PFSK-1 (cell line): Measurements from ENCODE around the gene POLR3A.

Experiments
- FOXP2 ChIP-seq: optimal IDR thresholded peaks from 2 replicates; pipeline ENCODE3; 2011; ENCODE audit warnings: borderline replicate concordance, control low read depth, inconsistent platforms; ENCODE audit not compliant: insufficient read depth; ENCODE audit errors: extremely low read length, extremely low read depth
- POLR2AphosphoS5 ChIP-seq: IDR thresholded peaks from 2 replicates; pipeline ENCODE4 v1.6.1; 2012; ENCODE audit warnings: low read depth, mild to moderate bottlenecking, control low read depth, low read length, moderate library complexity
- SIN3A ChIP-seq: IDR thresholded peaks from 2 replicates; pipeline ENCODE4 v1.6.1; 2012; ENCODE audit warnings: mild to moderate bottlenecking, low read length, moderate library complexity, borderline replicate concordance; ENCODE audit not compliant: insufficient read depth
- TAF1 ChIP-seq: IDR thresholded peaks from 2 replicates; pipeline ENCODE4 v1.6.1; 2012; ENCODE audit warnings: low read length, control low read depth, borderline replicate concordance; ENCODE audit not compliant: insufficient read depth
- TF ChIP-seq, protein P1 (sequence below), 2 experiments: IDR thresholded peaks; 2 replicates each; pipeline versions ENCODE4 v1.6.1 to v1.8.0; 2011 to 2012; ENCODE audit warnings: low read depth in 2 of 2, low read length in 2 of 2, control low read depth in 1 of 2, inconsistent platforms in 1 of 2, mild to moderate bottlenecking in 1 of 2, moderate library complexity in 1 of 2; ENCODE audit not compliant: insufficient read depth in 1 of 2

The POLR3A gene

DNA sequence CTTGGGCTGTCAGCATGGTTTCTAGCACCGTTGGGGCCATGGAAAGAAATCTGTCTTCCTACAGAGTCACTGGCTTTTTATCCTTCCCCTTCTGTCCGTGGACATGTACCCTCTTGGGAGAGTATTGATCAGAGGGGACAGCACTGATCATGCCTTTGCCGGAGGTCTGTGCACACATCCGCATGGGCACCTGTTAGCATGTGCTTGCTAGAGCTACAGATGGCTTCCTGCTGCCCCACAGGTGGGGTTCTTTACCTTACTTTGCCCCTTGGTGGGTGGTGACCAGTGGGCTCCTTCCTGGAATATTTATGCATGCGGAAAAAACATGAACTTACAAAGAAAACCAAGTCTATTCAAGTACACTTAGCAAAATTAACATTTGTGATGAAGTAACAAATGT is 29.2 kb upstream of the POLR3A start:
- TF ChIP-seq FOXP2 (no peak), TAF1 (no peak), SIN3A (no peak), POLR2AphosphoS5 (no peak)
- TF ChIP-seq, protein P1, sequence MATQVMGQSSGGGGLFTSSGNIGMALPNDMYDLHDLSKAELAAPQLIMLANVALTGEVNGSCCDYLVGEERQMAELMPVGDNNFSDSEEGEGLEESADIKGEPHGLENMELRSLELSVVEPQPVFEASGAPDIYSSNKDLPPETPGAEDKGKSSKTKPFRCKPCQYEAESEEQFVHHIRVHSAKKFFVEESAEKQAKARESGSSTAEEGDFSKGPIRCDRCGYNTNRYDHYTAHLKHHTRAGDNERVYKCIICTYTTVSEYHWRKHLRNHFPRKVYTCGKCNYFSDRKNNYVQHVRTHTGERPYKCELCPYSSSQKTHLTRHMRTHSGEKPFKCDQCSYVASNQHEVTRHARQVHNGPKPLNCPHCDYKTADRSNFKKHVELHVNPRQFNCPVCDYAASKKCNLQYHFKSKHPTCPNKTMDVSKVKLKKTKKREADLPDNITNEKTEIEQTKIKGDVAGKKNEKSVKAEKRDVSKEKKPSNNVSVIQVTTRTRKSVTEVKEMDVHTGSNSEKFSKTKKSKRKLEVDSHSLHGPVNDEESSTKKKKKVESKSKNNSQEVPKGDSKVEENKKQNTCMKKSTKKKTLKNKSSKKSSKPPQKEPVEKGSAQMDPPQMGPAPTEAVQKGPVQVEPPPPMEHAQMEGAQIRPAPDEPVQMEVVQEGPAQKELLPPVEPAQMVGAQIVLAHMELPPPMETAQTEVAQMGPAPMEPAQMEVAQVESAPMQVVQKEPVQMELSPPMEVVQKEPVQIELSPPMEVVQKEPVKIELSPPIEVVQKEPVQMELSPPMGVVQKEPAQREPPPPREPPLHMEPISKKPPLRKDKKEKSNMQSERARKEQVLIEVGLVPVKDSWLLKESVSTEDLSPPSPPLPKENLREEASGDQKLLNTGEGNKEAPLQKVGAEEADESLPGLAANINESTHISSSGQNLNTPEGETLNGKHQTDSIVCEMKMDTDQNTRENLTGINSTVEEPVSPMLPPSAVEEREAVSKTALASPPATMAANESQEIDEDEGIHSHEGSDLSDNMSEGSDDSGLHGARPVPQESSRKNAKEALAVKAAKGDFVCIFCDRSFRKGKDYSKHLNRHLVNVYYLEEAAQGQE (IDR thresholded peaks at IDR 0.05; ENCODE audit: insufficient read depth in 1 of 2, low read depth in 2 of 2, low read length in 2 of 2): no peak

- TF ChIP-seq POLR2AphosphoS5 (no peak), SIN3A (no peak), FOXP2 (no peak), TAF1 (no peak)
- TF ChIP-seq, protein P1 (IDR thresholded peaks at IDR 0.05; ENCODE audit: insufficient read depth in 1 of 2, low read depth in 2 of 2, low read length in 2 of 2): no peak
These were observed 24.0 kb upstream of the POLR3A start for GRCh38 chr10:78053211-78053868.

GRCh38 chr10:78049851-78050250 is 20.5 kb upstream of the POLR3A start:
- TF ChIP-seq POLR2AphosphoS5 (no peak), TAF1 (no peak), SIN3A (no peak), FOXP2 (no peak)
- TF ChIP-seq, protein P1 (IDR thresholded peaks at IDR 0.05; ENCODE audit: insufficient read depth in 1 of 2, low read depth in 2 of 2, low read length in 2 of 2): no peak

- TF ChIP-seq POLR2AphosphoS5 (no peak), FOXP2 (peak; percentile 15)
These were observed 18.1 kb upstream of the POLR3A start for GRCh38 chr10:78047314-78047891.

- TF ChIP-seq TAF1 (no peak), POLR2AphosphoS5 (no peak), SIN3A (no peak), FOXP2 (no peak)
- TF ChIP-seq, protein P1 (IDR thresholded peaks at IDR 0.05; ENCODE audit: insufficient read depth in 1 of 2, low read depth in 2 of 2, low read length in 2 of 2): no peak
These were observed 17.5 kb upstream of the POLR3A start for GRCh38 chr10:78046711-78047269.
